Smooth muscle cell (in vitro differentiated cells): ENCODE results near the gene DOK5. TPM values are rescaled to one million over a fixed set of nuclear protein-coding genes. Genes with fewer than 3 reads are reported as not detected.

Experiments used
- DNase-seq: peaks from one replicate; lab custom pipeline; 2025; ENCODE audit not compliant: unreplicated experiment; lab: John Stamatoyannopoulos, UW
- H2AFZ ChIP-seq: fragments of 200-600 bp; sonication (generic); 2 replicates; pipeline ENCODE4 v1.6.0; 2016; ENCODE audit warnings: antibody characterized with exemption, low read depth, mild to moderate bottlenecking
- H3F3A ChIP-seq: fragments of 200-600 bp; sonication (generic); 2 replicates; pipeline ENCODE4 v1.6.0; 2017; ENCODE audit warnings: antibody characterized with exemption, low read depth
- H3K27ac ChIP-seq: fragments of 200-600 bp; sonication (generic); 2 replicates; pipeline ENCODE4 v1.5.1; 2016; ENCODE audit warnings: low read depth, mild to moderate bottlenecking
- H3K27me3 ChIP-seq: fragments of 200-600 bp; sonication (generic); 2 replicates; pipeline ENCODE4 v1.6.1; 2016; ENCODE audit warnings: low read depth, mild to moderate bottlenecking
- H3K36me3 ChIP-seq: fragments of 200-600 bp; sonication (generic); 2 replicates; pipeline ENCODE4 v1.5.1; 2016; ENCODE audit warnings: low read depth
- H3K4me1 ChIP-seq: fragments of 200-600 bp; sonication (generic); 2 replicates; pipeline ENCODE4 v1.5.1; 2016; ENCODE audit warnings: low read depth
- H3K4me2 ChIP-seq: fragments of 200-600 bp; sonication (generic); 2 replicates; pipeline ENCODE4 v1.6.0; 2016; ENCODE audit warnings: mild to moderate bottlenecking
- H3K4me3 ChIP-seq: fragments of 200-600 bp; sonication (generic); 2 replicates; pipeline ENCODE4 v1.5.1; 2016; ENCODE audit warnings: mild to moderate bottlenecking
- H3K79me2 ChIP-seq: fragments of 200-600 bp; sonication (generic); 2 replicates; pipeline ENCODE4 v1.6.0; 2016; ENCODE audit warnings: low read depth, mild to moderate bottlenecking
- H3K9ac ChIP-seq: fragments of 200-600 bp; sonication (generic); 2 replicates; pipeline ENCODE4 v1.6.0; 2016; ENCODE audit warnings: low read depth
- H3K9me3 ChIP-seq: fragments of 200-600 bp; sonication (generic); replicated peaks from 2 replicates; pipeline ENCODE4 v1.5.1; 2016; ENCODE audit warnings: low read depth
- H4K20me1 ChIP-seq: fragments of 200-600 bp; sonication (generic); 2 replicates; pipeline ENCODE4 v1.6.0; 2016; ENCODE audit warnings: low read depth
- WGBS: methylation state at CpG from one replicate; pipeline ENCODE4 v1.1.7; 2016; ENCODE audit warnings: low lambda C conversion rate; 5-methylcytosine and 5-hydroxymethylcytosine counted together
- polyA plus RNA-seq: library from polyadenylated mRNA; unstranded; fragments of >200 nt; fragmentation: Nextera tagmentation; extraction: Ambion mirVana; gene quantifications from 2 replicates; pipeline ENCODE4 v1.2.1, GENCODE V29; 2016
- total RNA-seq: library from RNA; depleted of rRNA; stranded (reverse); fragments of >200 nt; gene quantifications from 2 replicates; pipeline ENCODE4 v1.2.3, GENCODE V29; 2014
- TF ChIP-seq, protein P1 (sequence below): fragments of 200-600 bp; sonication (generic); IDR thresholded peaks from 2 replicates; pipeline ENCODE4 v1.5.1; 2017; ENCODE audit warnings: borderline replicate concordance, mild to moderate bottlenecking, antibody characterized with exemption; ENCODE audit not compliant: insufficient read depth, poor library complexity, severe bottlenecking

Gene DOK5
- total and polyA plus RNA-seq, 2 experiments from 2014 or later = 7.7 to 10.4 TPM

DNA sequence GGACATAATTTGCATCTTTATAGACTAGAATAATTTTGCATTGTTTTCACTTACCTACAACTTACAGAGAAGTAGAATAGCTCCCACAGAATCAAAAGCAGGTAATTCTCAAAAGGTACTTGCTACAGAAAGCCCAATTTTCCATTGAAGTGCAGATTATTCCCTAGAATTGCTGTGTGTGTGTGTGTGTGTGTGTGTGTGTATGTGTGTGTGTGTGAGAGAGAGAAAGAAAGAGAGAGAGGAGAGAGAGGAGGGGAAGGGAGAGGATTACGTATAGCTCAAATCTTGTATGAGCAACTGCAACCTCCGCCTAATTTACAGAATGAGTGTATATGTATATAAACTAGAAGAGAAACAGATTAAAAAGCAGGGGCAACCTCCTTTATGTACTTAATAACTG, 68.0 kb downstream of the DOK5 start:
- Histone ChIP-seq H3K9me3 (no peaks in the 10 kb centered on the region), H3F3A (no peaks in the 10 kb centered on the region), H3K27me3 (no peaks in the 10 kb centered on the region), H2AFZ (no peak overlapping the region), H3K4me1 (no peaks in the 10 kb centered on the region), H4K20me1 (no peaks in the 10 kb centered on the region), H3K79me2 (no peaks in the 10 kb centered on the region), H3K4me3 (no peak overlapping the region), H3K36me3 (no peaks in the 10 kb centered on the region), H3K4me2 (no peak overlapping the region), H3K27ac (no peak overlapping the region), H3K9ac (no peak overlapping the region)
- TF ChIP-seq, protein P1, sequence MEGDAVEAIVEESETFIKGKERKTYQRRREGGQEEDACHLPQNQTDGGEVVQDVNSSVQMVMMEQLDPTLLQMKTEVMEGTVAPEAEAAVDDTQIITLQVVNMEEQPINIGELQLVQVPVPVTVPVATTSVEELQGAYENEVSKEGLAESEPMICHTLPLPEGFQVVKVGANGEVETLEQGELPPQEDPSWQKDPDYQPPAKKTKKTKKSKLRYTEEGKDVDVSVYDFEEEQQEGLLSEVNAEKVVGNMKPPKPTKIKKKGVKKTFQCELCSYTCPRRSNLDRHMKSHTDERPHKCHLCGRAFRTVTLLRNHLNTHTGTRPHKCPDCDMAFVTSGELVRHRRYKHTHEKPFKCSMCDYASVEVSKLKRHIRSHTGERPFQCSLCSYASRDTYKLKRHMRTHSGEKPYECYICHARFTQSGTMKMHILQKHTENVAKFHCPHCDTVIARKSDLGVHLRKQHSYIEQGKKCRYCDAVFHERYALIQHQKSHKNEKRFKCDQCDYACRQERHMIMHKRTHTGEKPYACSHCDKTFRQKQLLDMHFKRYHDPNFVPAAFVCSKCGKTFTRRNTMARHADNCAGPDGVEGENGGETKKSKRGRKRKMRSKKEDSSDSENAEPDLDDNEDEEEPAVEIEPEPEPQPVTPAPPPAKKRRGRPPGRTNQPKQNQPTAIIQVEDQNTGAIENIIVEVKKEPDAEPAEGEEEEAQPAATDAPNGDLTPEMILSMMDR = no peak
- WGBS = 92% methylated on average over 2 of the region's 2 CpGs
- DNase-seq = no peak

GRCh38 chr20:54545676-54546358, 70.4 kb downstream of the DOK5 start:
- Histone ChIP-seq H3K4me3 (no peak overlapping the region), H3F3A (no peaks in the 10 kb centered on the region), H4K20me1 (no peaks in the 10 kb centered on the region), H3K27me3 (no peaks in the 10 kb centered on the region), H3K9me3 (no peaks in the 10 kb centered on the region), H3K4me1 (no peaks in the 10 kb centered on the region), H3K36me3 (no peaks in the 10 kb centered on the region), H3K9ac (no peak overlapping the region), H3K79me2 (no peaks in the 10 kb centered on the region), H2AFZ (no peak overlapping the region), H3K4me2 (no peak overlapping the region), H3K27ac (no peak overlapping the region)
- DNase-seq = no peak
- TF ChIP-seq, protein P1 = no peak
- 58% methylated on average over 4 of the region's 4 CpGs for WGBS

GRCh38 chr20:54548849-54549248, 73.5 kb downstream of the DOK5 start:
- Histone ChIP-seq H3K4me2 (no peak overlapping the region), H3K79me2 (no peaks in the 10 kb centered on the region), H3K9ac (no peak overlapping the region), H2AFZ (no peak overlapping the region), H3K36me3 (no peaks in the 10 kb centered on the region), H3K27me3 (no peaks in the 10 kb centered on the region), H3K27ac (no peak overlapping the region), H3F3A (no peaks in the 10 kb centered on the region), H4K20me1 (no peaks in the 10 kb centered on the region), H3K4me1 (no peaks in the 10 kb centered on the region), H3K4me3 (no peak overlapping the region), H3K9me3 (no peaks in the 10 kb centered on the region)
- DNase-seq = no peak
- TF ChIP-seq, protein P1 = no peak
- 97% methylated on average over 8 of the region's 8 CpGs for WGBS
